ENCODE results near the gene BAIAP2L2. TPM values are rescaled to one million over a fixed set of nuclear protein-coding genes. Genes with fewer than 3 reads are reported as not detected.

Gene BAIAP2L2
- total and polyA plus RNA-seq, 10 of the 15 experiments (the other 5 are each of a cell fraction or from before 2014, with no cell fraction given): 0.08 to 0.38 (median 0.14) TPM; not detected in 6

DNA sequence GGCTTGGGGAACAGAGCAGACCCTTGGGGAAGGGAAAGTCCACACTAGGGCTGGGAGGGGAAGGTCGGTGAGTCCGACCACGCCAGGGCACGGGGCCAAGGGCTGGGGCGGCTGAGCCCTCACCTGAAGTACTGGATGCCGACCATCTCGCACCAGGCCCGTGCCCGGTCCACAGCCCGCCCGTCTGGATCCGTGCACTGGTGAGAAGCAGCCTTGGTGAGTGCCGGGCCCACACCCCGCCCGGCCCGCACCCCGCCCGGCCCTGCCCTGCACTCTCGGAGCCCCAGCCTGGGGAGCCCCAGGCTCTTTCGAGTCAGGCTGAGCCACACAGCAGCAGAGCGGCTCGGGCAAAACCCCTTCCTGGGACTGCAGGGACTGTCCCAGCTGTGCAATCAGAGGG is 1.9 kb upstream of the BAIAP2L2 start:
- no peak overlapping the region for H3K4me3 ChIP-seq
- no peak for TF ChIP-seq SMAD5 (IDR thresholded peaks at IDR 0.05; ENCODE audit: low read depth)
- no peak for TF ChIP-seq SMARCA5 (IDR thresholded peaks at IDR 0.05)
- TF ChIP-seq STAT1 (conservative IDR thresholded peaks at IDR 0.05): no peak
- TF ChIP-seq MTA2 (IDR thresholded peaks at IDR 0.05; ENCODE audit: low read depth): no peak
- TF ChIP-seq NR2C2 (IDR thresholded peaks at IDR 0.05; ENCODE audit: borderline replicate concordance, control insufficient read depth, insufficient read length, low read depth): no peak
- TF ChIP-seq POU2F2 (IDR thresholded peaks at IDR 0.05; ENCODE audit: borderline replicate concordance, low read depth, low read length): no peak
- TF ChIP-seq NFIC (IDR thresholded peaks at IDR 0.05; ENCODE audit: low read depth, low read length): no peak
- no peak for TF ChIP-seq RAD21 (IDR thresholded peaks at IDR 0.05; ENCODE audit: insufficient read depth, low read depth, low read length)
- no peak for TF ChIP-seq FOXK2 (IDR thresholded peaks at IDR 0.05)
- no peak for TF ChIP-seq ESRRA (IDR thresholded peaks at IDR 0.05; ENCODE audit: low read length)
- no peak for TF ChIP-seq ZNF622 (IDR thresholded peaks at IDR 0.05)
- TF ChIP-seq EGR1 (IDR thresholded peaks at IDR 0.05; ENCODE audit: borderline replicate concordance in 1 of 2, low read depth in 2 of 2, low read length in 2 of 2): no peak
- TF ChIP-seq SP1 (IDR thresholded peaks at IDR 0.05; ENCODE audit: low read depth, low read length): no peak
- no peak overlapping the region for H3K4me2 ChIP-seq (ENCODE audit: control insufficient read depth, insufficient read depth)
- H3K27me3 ChIP-seq (replicated peaks in 1 of 2; ENCODE audit: control insufficient read depth in 2 of 2, insufficient read depth in 2 of 2, low read length in 1 of 2): no peaks in the 10 kb centered on the region
- POLR2A ChIA-PET: no interaction called here
- H4K20me1 ChIP-seq (ENCODE audit: control insufficient read depth, insufficient read depth): no peaks in the 10 kb centered on the region
- DNase-seq (ENCODE audit: low read depth, low spot score): no peak
- no TSS peak for BruUV-seq (replicated peaks)
- no peaks in the 10 kb centered on the region for H3K79me2 ChIP-seq (ENCODE audit: control insufficient read depth, insufficient read depth, low read length)
- ATAC-seq: no peak
- no peak overlapping the region for H3K27ac ChIP-seq (ENCODE audit: control insufficient read depth, insufficient read depth)
- H3K36me3 ChIP-seq (ENCODE audit: control insufficient read depth in 2 of 2, insufficient read depth in 2 of 2, low read length in 1 of 2): no peaks in the 10 kb centered on the region; a peak in 1 of 4 replicates
- 84% methylated on average over 22 of the region's 22 CpGs for WGBS (ENCODE audit: insufficient coverage, insufficient replicate concordance, low lambda C conversion rate, missing lambda C conversion rate)
- RAD21 ChIA-PET (ENCODE audit: unreplicated experiment): interaction anchor here (0.8 kb wide), 1 partner anchor 59 kb away, joined by 3 read pairs; no protein-coding TSS in a partner anchor
- no peak overlapping the region for H2AFZ ChIP-seq (ENCODE audit: control insufficient read depth, low read depth, low read length)
- intact Hi-C loops (cut with micrococcal nuclease; ENCODE audit: unreplicated experiment): loop anchor here (10.0 kb wide), 2 partner anchors 102 to 242 kb away; no protein-coding TSS in a partner anchor
- no peaks in the 10 kb centered on the region for H3K9me3 ChIP-seq (replicated peaks; ENCODE audit: control insufficient read depth, insufficient read depth, low read length)
- SMC1A ChIA-PET (ENCODE audit: uncharacterized antibody, unreplicated experiment): interaction anchor here (0.5 kb wide), 1 partner anchor 69 kb away, joined by 3 read pairs; the partner anchor contains the start of gene PLA2G6
- CTCF ChIA-PET: interaction anchor here (0.6 to 1.6 kb wide), 6 partner anchors 11 to 522 kb away, joined by 3 to 4 read pairs (median 3); no protein-coding TSS in a partner anchor
- FAIRE-seq: no peak
- no peaks in the 10 kb centered on the region for H3K4me1 ChIP-seq (ENCODE audit: control insufficient read depth, insufficient read depth, low read length)
- in situ Hi-C loops (cut with MboI): no loop called here
- H3K9ac ChIP-seq (ENCODE audit: control insufficient read depth, insufficient read depth, low read length): no peak overlapping the region

Measured in GM12878 (cell line).